ENCODE results near the gene RTBDN. TPM values are rescaled to one million over a fixed set of nuclear protein-coding genes. Genes with fewer than 3 reads are reported as not detected.

RTBDN gene
- total and polyA plus RNA-seq, 5 donors from 2014 or later = not detected

DNA sequence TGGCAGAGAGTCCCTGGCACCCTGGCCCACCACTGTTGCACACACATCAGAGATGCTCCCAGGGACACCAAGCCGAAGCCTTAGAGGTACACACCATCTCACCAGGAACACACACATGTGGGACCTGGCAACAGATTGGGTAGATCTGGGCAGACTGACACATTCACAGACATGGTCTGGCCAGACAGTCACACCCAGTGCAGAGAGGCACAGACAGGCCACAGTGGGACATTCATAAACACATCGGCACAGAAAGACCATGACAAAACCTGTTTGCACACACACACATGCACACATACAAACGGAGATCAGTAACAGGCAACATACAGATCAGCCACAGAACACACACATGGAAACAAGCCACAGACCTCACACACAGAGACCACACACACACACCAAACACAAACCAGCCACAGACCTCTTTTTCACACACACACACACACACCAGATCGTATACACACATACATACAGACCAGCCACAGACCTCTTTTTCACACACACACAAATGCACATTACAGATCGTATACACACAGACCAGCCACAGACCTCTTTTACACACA lies 49.4 kb downstream of the RTBDN start:
- peak in 2 of 3 donors; percentile 25 to 54 for DNase-seq
- ATAC-seq (ENCODE audit: low read depth in 2 of 2) = no peak
- no peak overlapping the region for H3K4me3 Mint-ChIP-seq
- no peak overlapping the region for H3K27ac Mint-ChIP-seq
- Histone ChIP-seq H3K9me3 (ENCODE audit: control insufficient read depth in 2 of 2, low read length in 2 of 2) (no peaks in the 10 kb centered on the region), H3K4me3 (ENCODE audit: low read depth, low read length) (peak overlapping the region; percentile 29), H3K36me3 (ENCODE audit: control insufficient read depth, insufficient read depth, low read length) (no peaks in the 10 kb centered on the region), H3K27me3 (ENCODE audit: control insufficient read depth, insufficient read depth, low read length) (no peaks in the 10 kb centered on the region), H3K4me1 (ENCODE audit: control insufficient read depth, insufficient read depth, low read length, poor library complexity, severe bottlenecking) (peaks cover 70% of the 10 kb centered on the region), H3K27ac (ENCODE audit: insufficient read depth, low read length, poor library complexity, severe bottlenecking) (peak overlapping the region; percentile 100)
- no peaks in the 10 kb centered on the region for H3K9me3 Mint-ChIP-seq
- H3K36me3 Mint-ChIP-seq = no peaks in the 10 kb centered on the region
- peaks cover 0 to 29% (median 16%) of the 10 kb centered on the region in 4 donors for H3K4me1 Mint-ChIP-seq
- H3K27me3 Mint-ChIP-seq = no peaks in the 10 kb centered on the region

DNA sequence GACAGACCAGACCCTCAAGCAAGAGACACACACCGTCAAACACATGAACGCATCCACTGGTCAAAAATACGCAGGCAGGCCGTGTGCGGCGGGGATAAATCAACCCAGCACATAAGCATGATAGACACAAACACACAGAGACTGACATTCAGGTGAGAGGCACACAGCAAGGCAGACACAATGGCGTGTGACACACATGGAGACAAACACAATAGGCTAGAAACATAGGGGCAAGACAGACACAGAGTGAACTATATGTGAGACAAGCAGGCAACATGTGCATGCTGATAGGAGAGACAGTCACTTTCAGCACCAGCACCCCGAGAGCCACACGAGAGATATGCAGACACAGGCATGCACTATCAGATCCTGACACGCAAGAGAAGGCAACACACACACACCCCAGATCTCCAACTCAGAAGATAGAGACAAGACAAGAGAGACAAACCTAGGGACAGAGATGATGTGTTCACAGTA lies 49.9 kb downstream of the RTBDN start:
- Mint-ChIP-seq H3K9me3 (no peaks in the 10 kb centered on the region), H3K4me3 (no peak overlapping the region), H3K27ac (no peak overlapping the region), H3K27me3 (no peaks in the 10 kb centered on the region), H3K4me1 (peaks cover 0 to 35% (median 19%) of the 10 kb centered on the region in 4 donors), H3K36me3 (no peaks in the 10 kb centered on the region)
- H3K36me3 ChIP-seq (ENCODE audit: control insufficient read depth, insufficient read depth, low read length) = no peaks in the 10 kb centered on the region
- peak overlapping the region; percentile 100 for H3K27ac ChIP-seq (ENCODE audit: insufficient read depth, low read length, poor library complexity, severe bottlenecking)
- DNase-seq (peak in 2 of 3 donors; percentile 27 to 59), ATAC-seq (ENCODE audit: low read depth in 2 of 2) (peak; percentile 5 to 14)
- no peaks in the 10 kb centered on the region for H3K9me3 ChIP-seq (ENCODE audit: control insufficient read depth in 2 of 2, low read length in 2 of 2)
- H3K4me1 ChIP-seq (ENCODE audit: control insufficient read depth, insufficient read depth, low read length, poor library complexity, severe bottlenecking) = peaks cover 67% of the 10 kb centered on the region
- H3K27me3 ChIP-seq (ENCODE audit: control insufficient read depth, insufficient read depth, low read length) = no peaks in the 10 kb centered on the region
- H3K4me3 ChIP-seq (ENCODE audit: low read depth, low read length) = peak overlapping the region; percentile 29

DNA sequence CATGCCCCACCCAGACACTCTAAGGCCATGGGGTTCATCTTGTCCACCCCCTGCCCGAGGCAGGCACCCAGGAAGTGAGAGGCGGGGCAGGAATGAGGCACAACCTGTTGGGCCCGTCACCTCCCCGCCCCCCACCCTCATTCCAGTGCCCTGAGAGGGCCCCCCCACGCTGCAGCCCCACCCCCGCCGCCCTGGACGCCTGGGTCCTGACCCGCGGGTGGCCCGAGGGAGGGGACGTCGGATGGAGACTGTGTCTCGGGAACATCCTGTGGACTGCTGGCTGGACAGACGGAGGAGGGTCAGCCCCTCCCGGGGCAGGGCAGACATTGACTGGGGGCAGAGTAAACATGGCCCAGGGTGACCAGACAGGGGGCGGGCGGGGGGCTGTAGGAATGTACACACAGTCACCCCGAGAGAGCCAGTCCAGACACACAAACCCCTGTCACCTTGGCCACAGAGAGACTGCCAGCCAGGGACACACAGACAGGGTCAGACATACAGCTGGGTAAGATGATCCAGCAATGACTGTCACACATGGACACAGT lies 50.5 kb downstream of the RTBDN start:
- Mint-ChIP-seq H3K27me3 (no peaks in the 10 kb centered on the region), H3K4me1 (peaks cover 0 to 34% (median 18%) of the 10 kb centered on the region in 4 donors), H3K9me3 (no peaks in the 10 kb centered on the region), H3K36me3 (no peaks in the 10 kb centered on the region), H3K4me3 (peak overlapping the region; percentile 76 to 93 (median 84)), H3K27ac (peak overlapping the region in 1 of 3 donors; percentile 95)
- Histone ChIP-seq H3K27me3 (ENCODE audit: control insufficient read depth, insufficient read depth, low read length) (no peaks in the 10 kb centered on the region), H3K9me3 (ENCODE audit: control insufficient read depth in 2 of 2, low read length in 2 of 2) (no peaks in the 10 kb centered on the region), H3K36me3 (ENCODE audit: control insufficient read depth, insufficient read depth, low read length) (no peaks in the 10 kb centered on the region), H3K4me3 (ENCODE audit: low read depth, low read length) (peak overlapping the region; percentile 35), H3K27ac (ENCODE audit: insufficient read depth, low read length, poor library complexity, severe bottlenecking) (peak overlapping the region; percentile 100), H3K4me1 (ENCODE audit: control insufficient read depth, insufficient read depth, low read length, poor library complexity, severe bottlenecking) (peaks cover 67% of the 10 kb centered on the region)
- DNase-seq (no peak), ATAC-seq (ENCODE audit: low read depth in 2 of 2) (no peak)

DNA sequence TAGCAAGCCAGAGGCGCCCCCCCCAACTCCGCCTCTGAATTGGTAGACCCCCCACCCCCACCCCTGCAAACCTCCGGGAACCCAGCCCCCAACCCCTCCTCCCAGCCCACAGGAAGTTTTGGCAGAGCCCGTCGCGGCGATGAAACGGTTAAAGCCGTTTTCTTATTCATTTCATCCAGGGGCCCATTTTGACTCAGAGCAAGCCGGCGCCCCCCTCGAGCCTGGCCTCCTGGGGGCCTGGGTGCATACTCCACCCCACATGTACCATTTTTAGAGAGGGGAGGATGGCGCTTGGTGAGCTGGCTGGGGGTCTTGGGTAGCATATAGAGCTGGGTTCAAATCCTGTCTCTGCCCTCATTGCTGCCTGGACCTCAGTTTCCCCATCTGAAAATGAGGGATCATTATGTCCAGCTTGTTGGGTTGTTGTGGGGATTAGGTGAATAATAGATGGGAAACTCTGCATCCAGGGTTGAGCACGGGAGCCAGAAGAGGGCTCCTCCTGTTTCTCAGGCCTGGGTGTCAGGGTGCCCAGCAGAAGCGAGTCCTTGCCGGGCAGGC lies 51.0 kb downstream of the RTBDN start:
- peak overlapping the region; percentile 35 for H3K4me3 ChIP-seq (ENCODE audit: low read depth, low read length)
- peak overlapping the region; percentile 76 to 93 (median 84) for H3K4me3 Mint-ChIP-seq
- H3K27me3 ChIP-seq (ENCODE audit: control insufficient read depth, insufficient read depth, low read length) = no peaks in the 10 kb centered on the region
- no peaks in the 10 kb centered on the region for H3K36me3 Mint-ChIP-seq
- no peaks in the 10 kb centered on the region for H3K9me3 Mint-ChIP-seq
- peak overlapping the region; percentile 100 for H3K27ac ChIP-seq (ENCODE audit: insufficient read depth, low read length, poor library complexity, severe bottlenecking)
- peaks cover 3 to 35% (median 22%) of the 10 kb centered on the region in 4 donors for H3K4me1 Mint-ChIP-seq
- no peak for ATAC-seq (ENCODE audit: low read depth in 2 of 2)
- peak overlapping the region in 1 of 3 donors; percentile 95 for H3K27ac Mint-ChIP-seq
- peak in 1 of 3 donors; percentile 70 for DNase-seq
- no peaks in the 10 kb centered on the region for H3K9me3 ChIP-seq (ENCODE audit: control insufficient read depth in 2 of 2, low read length in 2 of 2)
- peaks cover 67% of the 10 kb centered on the region for H3K4me1 ChIP-seq (ENCODE audit: control insufficient read depth, insufficient read depth, low read length, poor library complexity, severe bottlenecking)
- H3K27me3 Mint-ChIP-seq = no peaks in the 10 kb centered on the region
- no peaks in the 10 kb centered on the region for H3K36me3 ChIP-seq (ENCODE audit: control insufficient read depth, insufficient read depth, low read length)

DNA sequence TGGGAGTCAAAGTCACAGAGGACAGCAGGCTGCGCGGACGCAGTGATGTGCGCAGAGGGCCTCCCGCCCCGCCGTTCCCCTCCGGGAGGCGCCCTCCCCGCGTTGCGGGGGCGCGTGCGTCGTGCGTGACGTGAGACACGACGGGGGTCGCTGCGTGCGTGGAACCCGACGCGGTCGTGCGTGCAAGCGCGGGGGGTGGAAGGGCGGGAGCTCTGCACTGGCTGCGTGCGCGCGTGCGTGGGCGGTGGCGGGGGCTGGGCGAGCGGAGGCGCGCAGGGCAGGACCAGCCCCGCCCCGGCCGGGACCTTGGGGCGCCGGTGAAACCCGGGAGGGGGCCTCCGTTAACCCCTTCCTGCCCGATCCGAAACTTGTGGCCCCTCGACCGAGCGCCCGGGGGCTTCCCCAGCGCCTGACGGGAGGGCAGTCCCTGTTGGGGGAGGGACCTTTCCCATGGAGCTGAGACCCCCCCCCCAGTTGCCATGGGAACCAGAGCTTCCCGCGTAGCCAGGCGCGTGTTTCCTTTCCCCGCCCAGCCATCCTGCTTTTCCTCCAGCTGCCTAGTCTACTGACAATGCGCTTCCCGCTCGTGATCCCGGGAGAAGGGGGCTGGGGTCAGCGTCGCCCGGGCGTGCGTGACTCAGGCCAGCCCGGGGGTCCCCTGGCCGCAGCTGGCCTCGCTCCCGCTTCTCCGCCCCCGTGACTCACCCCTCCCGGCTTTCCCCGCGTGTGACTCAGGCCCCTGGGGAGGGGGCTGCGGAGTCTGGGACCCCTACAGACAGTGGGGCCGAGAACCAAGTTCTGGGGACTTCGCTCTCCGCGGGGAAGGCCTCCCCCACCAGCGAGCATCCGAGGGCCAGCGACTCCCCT lies 51.7 kb downstream of the RTBDN start:
- Histone ChIP-seq H3K27me3 (ENCODE audit: control insufficient read depth, insufficient read depth, low read length) (no peaks in the 10 kb centered on the region), H3K4me1 (ENCODE audit: control insufficient read depth, insufficient read depth, low read length, poor library complexity, severe bottlenecking) (peaks cover 72% of the 10 kb centered on the region), H3K4me3 (ENCODE audit: low read depth, low read length) (peak overlapping the region; percentile 59), H3K27ac (ENCODE audit: insufficient read depth, low read length, poor library complexity, severe bottlenecking) (peak overlapping the region; percentile 100), H3K9me3 (ENCODE audit: control insufficient read depth in 2 of 2, low read length in 2 of 2) (no peaks in the 10 kb centered on the region), H3K36me3 (ENCODE audit: control insufficient read depth, insufficient read depth, low read length) (no peaks in the 10 kb centered on the region)
- Mint-ChIP-seq H3K9me3 (no peaks in the 10 kb centered on the region), H3K27ac (peak overlapping the region in 1 of 3 donors; percentile 97), H3K4me1 (peaks cover 5 to 38% (median 25%) of the 10 kb centered on the region in 4 donors), H3K4me3 (peak overlapping the region; percentile 83 to 93 (median 88)), H3K27me3 (no peaks in the 10 kb centered on the region), H3K36me3 (no peaks in the 10 kb centered on the region)
- ATAC-seq (ENCODE audit: low read depth in 2 of 2) (peak; percentile 65 to 69), DNase-seq (peak in 2 of 3 donors; percentile 94 to 95)

DNA sequence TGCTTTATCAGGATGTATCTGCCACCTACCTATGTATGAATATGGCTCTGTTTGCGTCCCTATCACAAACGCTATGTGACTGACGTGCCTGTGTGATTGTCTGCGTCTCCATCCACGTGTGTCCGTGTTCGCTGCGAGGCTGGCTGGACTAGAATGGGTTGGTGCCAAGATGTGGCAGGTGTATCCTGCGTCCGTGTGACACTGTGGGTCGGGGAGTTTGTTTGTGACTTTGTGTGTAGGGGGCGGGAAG lies 52.3 kb downstream of the RTBDN start:
- Histone ChIP-seq H3K27me3 (ENCODE audit: control insufficient read depth, insufficient read depth, low read length) (no peaks in the 10 kb centered on the region), H3K36me3 (ENCODE audit: control insufficient read depth, insufficient read depth, low read length) (no peaks in the 10 kb centered on the region), H3K9me3 (ENCODE audit: control insufficient read depth in 2 of 2, low read length in 2 of 2) (no peaks in the 10 kb centered on the region), H3K4me3 (ENCODE audit: low read depth, low read length) (peak overlapping the region; percentile 59), H3K4me1 (ENCODE audit: control insufficient read depth, insufficient read depth, low read length, poor library complexity, severe bottlenecking) (peaks cover 78% of the 10 kb centered on the region), H3K27ac (ENCODE audit: insufficient read depth, low read length, poor library complexity, severe bottlenecking) (peak overlapping the region; percentile 100)
- DNase-seq (peak in 1 of 3 donors; percentile 97), ATAC-seq (ENCODE audit: low read depth in 2 of 2) (peak in 1 of 2 donors; percentile 61)
- Mint-ChIP-seq H3K4me3 (peak overlapping the region; percentile 83 to 93 (median 88)), H3K27me3 (no peaks in the 10 kb centered on the region), H3K9me3 (no peaks in the 10 kb centered on the region), H3K36me3 (no peaks in the 10 kb centered on the region), H3K4me1 (peaks cover 5 to 40% (median 26%) of the 10 kb centered on the region in 4 donors), H3K27ac (peak overlapping the region in 1 of 3 donors; percentile 97)

DNA sequence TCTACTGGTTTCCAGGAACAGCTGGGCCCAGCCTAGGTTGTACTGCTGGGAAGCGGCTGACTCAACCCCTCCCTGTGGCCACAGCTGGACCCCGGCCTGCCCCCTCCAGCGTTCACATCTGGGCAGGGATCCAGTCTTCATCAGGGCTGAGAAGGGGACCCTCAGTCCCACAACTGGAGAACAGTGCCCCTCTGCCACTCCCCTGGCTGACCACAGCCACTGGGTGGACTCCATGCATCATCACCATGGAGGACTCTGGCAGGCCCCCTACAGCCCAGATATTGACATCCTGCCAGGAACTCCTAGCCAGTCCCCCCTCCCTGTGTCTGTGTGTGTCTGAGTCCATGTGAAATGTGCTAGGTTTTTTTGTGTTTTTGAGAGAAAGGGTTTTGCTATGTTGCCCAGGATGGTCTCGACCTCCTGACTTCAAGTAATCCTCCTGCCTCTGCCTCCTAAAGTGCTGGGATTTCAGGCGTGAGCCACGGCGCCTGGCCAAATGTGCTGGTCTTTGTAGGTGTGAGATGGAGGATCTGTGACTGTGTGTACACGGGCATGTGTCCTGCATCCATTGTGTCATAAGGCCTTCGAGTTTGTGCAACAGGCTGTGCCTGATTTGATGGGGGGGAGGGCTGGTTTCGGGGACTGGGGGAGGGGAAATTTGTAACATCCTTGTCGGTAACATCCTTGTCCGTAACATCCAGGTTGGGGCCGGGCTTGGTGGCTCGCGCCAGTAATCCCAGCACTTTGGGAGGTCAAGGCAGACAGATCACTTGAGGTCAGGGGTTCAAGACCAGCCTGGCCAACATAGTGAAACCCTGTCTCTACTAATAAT lies 55.0 kb downstream of the RTBDN start:
- Histone ChIP-seq H3K4me1 (ENCODE audit: control insufficient read depth, insufficient read depth, low read length, poor library complexity, severe bottlenecking) (peaks cover 65% of the 10 kb centered on the region), H3K4me3 (ENCODE audit: low read depth, low read length) (no peak overlapping the region), H3K27me3 (ENCODE audit: control insufficient read depth, insufficient read depth, low read length) (no peaks in the 10 kb centered on the region), H3K27ac (ENCODE audit: insufficient read depth, low read length, poor library complexity, severe bottlenecking) (peak overlapping the region; percentile 91), H3K9me3 (ENCODE audit: control insufficient read depth in 2 of 2, low read length in 2 of 2) (no peaks in the 10 kb centered on the region), H3K36me3 (ENCODE audit: control insufficient read depth, insufficient read depth, low read length) (no peaks in the 10 kb centered on the region)
- peak overlapping the region; percentile 52 to 93 (median 83) for H3K27ac Mint-ChIP-seq
- DNase-seq (no peak), ATAC-seq (ENCODE audit: low read depth in 2 of 2) (no peak)
- H3K4me3 Mint-ChIP-seq = peak overlapping the region; percentile 64 to 97 (median 80)
- H3K36me3 Mint-ChIP-seq = no peaks in the 10 kb centered on the region
- no peaks in the 10 kb centered on the region for H3K27me3 Mint-ChIP-seq
- peaks cover 5 to 48% (median 26%) of the 10 kb centered on the region in 4 donors for H3K4me1 Mint-ChIP-seq
- H3K9me3 Mint-ChIP-seq = no peaks in the 10 kb centered on the region
